Stimulated activated CD8-positive, alpha-beta memory T cell treated with anti-CD3 and anti-CD28 coated beads, Interleukin-15, amount 100 ng/mL, for 24 hours (primary cell): ENCODE results near the gene ARHGAP42.
"Not testable (repeated sequence)": the region's sequence is repeated elsewhere in the genome, so short reads cannot be mapped to it uniquely, and the experiment has no call there.

Experiments used
- DNase-seq: peaks from one replicate; pipeline ENCODE4 v3.0.0-alpha.2; 2020; ENCODE audit warnings: low read depth

Gene ARHGAP42

DNA sequence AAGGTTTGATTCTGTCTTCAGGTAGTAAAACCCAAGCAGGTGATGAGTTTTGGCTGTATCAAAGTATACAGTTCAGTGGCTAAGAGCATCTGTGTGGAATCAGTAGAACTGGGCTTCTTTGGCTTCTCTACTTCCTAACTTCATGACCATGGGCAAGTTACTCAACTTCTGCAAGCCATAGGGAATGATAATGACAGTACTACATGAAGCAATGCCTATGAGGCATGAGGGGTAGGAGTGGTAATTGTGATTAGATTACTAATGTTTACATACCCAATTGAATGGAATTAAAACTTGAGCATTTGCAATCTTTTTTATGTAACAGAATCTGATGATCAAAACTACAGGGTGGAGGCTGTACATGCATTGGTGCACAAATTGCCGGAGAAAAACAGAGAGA is 278.3 kb downstream of the ARHGAP42 start:
- DNase-seq, result no peak

DNA sequence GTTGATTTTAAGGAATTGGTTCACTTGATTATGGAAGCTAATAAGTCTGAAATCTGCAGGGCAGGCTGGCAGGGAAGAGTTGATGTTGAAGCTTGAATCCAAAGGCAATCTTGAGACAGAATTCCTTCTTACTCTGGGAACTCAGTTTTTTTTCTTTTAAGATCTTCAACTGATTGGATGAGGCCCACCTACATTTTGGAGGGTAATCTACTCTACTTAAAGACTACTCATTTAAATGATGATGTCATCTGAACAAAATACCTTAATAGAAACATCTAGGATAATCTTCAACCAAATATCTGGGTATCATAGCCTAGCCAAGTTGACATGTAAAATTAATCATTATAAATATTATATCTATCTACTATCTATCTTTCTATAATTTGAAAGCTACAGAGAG is 279.3 kb downstream of the ARHGAP42 start:
- DNase-seq, result no peak

DNA sequence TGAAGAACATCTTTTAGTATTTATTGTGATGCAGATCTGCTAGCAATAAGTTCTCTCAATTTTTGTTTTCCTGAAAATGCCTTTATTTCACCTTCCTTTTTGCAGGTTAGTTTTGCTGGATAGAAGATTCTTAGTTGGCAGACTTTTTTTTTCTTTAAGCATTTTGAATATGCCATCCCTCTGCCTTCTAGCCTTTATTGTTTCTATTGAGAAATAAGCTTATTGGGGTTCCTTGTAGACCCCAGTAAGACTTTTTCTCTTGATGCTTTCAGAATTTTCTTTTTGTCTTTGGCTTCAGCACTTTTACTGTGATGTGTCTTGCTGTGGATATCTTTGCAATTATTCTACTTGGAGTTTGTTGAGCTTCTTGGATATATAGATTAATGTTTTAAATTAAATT is 281.9 kb downstream of the ARHGAP42 start:
- no peak for DNase-seq

DNA sequence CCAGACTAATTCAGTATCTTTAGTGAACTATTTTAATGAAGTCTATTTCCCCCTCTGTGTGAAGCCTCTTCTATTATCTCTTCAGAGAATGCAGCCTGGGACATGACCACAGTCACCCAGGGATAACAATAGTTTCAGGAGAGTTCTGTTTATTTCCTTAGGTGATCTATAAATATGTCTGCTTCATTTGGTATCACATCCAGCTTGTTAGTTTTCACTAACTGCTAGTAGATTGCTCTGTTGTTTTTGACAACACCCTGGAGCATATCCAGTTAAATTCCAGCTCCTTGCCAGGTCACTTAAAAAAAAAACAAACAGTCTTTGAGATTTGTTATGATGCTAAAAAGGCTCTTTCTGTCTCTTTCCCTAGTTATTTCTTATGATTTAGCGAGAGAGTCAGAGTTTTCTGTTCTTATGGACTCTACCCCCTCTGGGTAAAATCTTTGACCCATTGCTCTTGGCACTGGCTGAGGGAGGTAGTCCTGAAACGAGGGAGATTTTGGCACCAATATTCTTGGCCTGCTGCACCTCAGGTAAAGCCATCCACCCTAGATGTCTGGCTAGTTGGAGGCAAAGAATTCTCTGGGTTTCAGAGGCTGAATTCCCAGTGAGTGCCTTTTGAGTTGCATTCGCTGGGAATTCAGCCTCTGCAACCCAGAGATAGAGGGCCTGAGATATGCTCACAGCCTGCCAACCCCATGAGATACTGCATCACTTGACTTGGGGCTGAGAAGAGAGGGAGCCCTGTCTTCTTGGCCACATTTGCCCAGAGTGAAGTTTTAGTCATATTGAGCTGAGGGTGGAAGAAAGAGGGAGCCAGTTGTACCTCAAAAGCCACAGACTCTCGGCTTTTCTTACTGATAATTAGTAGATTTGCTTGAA is 283.4 kb downstream of the ARHGAP42 start:
- DNase-seq, result no peak

DNA sequence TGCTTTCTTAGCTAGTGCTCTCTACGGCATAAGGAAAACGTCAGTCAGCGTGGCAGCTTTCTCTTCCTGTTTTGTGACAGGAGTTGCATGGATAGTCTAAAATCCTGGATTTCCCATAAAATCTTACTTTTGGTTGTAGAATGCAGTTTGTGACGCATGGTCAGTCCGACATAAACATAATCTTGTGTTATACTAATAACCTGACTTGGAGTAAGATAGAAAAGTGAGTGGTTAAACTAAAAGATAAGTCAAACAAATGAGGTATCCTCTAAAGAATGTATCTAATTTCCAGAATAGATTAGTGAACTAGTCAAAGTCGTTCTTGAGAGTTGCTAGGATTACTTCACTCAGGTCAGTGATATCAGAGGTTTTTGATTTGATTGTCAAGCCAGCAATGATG is 285.0 kb downstream of the ARHGAP42 start:
- no peak for DNase-seq

DNA sequence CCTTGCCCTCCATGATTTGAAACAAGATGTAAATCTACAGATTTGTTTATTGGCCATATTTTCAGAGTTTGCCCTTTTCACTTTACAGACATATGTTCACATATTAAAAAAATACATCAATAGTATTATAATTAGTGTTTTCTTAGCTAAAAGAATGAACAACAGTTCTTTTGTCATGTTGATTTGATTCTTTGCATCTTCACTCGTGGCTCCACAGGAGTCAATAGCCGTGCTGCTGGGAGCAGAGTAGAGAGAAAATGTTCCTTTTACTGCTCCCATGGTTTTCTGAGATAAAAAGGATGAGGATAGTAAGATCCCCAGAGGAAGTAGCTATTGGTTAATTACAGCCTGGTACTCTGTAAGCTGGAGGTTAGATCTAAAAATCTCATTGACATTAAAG is 291.4 kb downstream of the ARHGAP42 start:
- no peak for DNase-seq

DNA sequence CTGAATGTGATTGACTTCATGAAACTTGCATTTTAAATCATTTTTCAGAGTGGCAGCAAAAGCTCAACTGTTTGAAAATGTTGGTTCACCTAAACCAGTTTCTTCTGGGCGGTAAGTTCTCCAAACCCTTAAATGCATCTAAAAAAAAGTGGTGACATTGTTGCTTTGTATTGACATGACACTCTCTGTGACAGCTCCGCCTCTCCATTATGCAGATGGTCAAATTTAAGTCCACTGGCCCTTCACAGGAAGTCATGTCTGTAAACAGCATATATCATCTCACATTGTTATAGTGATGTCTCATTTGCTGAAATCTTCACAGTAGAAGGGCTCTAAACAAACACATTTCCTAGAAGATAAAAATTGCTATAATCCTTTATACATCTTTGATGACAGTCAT is 291.9 kb downstream of the ARHGAP42 start:
- no peak for DNase-seq

DNA sequence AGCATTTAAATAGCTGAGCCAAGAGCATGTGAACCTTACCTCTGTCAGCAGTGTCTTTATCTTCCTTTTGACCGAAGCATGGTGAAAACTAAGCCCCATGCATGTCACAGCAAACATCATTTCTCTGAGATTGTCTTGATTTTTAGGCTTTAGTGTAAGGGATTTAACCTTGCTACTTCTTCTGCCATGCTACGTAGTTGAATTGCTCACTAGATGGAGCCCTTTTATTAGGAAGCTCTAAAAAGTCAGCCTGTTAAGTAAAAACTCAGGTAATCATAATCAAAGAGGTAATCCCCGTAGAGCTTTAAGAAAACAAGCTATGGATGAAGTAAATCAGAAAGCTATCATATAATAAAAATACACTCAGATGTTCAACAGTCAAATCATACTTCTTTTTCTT is 293.1 kb downstream of the ARHGAP42 start:
- DNase-seq, result no peak

DNA sequence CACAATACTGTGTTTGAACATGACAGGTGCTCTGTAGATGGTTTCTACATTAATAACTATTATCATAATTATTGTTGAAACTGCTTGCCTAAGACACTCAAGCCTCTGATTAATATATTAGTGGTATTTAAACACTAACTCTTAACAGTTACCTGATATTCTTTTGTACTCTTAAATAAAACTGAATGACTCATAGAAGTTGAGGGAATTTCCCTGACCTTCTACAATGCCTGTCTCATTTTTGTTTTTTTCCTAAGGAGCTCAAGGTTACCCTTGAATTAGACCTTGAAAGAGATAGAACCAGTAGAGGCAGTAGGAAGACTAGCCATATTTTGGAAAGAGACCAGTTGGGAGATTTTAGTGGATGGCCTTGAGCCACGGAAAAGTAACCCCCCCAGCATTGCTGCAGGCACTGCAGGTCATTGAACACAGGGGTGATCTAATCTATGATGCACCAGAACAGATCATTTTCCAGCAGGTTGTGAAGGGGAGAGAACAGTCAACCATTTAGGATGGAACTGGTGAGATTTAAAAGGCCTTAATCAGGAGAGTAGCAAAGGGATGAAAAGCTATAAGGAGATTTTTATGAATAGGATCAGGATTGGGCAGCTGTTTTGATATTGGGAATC is 294.2 kb downstream of the ARHGAP42 start:
- DNase-seq, result no peak

DNA sequence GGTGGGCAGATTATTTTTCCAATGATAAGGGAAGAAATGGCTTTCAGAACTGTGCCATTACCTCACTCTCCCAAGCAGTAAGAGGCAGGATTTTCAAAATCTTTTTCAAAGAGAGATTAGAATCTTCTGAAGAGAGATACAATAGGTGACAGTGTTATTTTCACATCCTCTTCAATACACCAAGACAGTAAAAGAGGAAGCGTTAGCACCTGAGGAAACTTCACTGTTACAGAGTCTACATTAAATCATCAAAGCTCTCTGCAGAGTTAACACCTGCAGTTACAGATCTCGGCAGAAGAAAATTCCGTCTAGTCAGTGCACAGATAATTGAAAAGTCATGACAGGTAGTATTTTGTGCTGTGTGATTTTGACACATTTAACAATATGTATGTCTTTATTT is 297.6 kb downstream of the ARHGAP42 start:
- no peak for DNase-seq

DNA sequence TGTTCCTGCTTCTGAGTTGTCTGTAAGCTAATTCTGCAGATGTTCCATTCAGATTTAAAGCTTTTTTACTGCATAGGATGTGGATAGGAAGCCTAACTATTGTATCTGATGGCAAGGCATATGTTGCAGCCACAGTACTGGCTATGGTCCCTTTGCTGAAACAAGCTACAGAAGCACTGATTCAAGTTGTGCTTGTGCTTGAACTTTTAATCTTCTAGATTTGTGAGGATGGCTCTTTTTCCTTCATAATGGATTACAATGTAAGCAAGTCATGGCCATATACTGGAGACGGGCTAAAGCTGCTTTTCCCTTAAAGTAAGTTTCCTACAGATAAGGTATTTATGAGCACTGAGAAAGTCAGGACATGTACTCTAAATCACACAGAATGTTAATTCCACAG is 303.8 kb downstream of the ARHGAP42 start:
- no peak for DNase-seq

DNA sequence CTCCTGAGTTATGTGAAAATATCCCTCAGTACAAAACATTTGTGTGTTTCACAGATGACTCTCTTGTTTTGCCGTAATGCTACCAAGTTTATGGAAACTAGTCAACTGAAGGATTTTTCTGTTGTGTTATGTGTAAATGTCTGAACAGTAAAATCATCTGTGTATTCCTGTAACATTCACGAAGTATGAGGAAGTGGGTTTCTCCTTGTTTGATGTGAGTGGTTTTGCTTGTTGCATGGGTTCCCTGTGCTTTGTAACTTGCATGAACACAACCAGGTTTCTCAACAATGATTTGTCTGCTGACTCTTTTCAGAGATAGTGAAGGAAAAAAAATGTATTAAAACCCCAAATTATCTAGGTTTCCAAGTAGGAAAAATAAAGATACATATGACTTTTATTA is 304.5 kb downstream of the ARHGAP42 start:
- no peak for DNase-seq

DNA sequence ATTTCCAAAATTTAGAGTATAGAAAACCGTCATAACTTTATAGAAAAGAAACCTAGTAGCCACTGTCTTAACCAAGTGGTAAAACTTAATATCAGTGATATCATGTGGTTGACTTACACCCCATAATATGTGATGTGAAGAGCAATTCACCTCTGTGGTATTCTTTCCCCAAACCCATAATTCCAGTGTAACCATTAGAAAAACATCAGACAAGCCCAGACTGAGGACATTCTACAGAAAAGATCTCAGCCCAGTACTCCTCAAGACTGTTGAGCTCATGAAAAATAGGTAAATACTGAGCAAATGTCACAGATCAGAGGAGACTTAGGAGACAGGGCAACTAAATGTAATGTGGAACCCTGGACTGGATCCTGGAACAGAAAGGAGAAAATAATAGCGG is 307.9 kb downstream of the ARHGAP42 start:
- DNase-seq, result no peak

DNA sequence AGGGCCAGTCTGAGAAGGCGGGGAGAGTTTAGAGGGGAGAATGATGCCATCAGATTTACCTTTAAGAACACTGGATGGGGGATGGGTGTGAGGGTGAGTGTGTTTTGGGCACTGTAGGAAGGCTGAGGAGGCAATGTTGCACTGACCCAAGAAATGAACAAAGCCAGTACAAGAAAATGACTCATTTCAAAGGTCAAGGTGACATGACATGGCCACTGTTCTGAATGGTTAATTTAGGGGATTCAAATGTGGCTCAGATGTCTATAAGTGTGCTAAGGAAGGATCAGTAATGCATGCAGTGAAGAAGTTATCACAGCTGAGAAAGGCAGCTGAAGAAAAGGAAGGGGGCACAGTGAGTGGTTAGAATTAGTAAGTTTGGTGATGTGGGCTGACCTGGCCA is 312.7 kb downstream of the ARHGAP42 start:
- DNase-seq, result no peak

DNA sequence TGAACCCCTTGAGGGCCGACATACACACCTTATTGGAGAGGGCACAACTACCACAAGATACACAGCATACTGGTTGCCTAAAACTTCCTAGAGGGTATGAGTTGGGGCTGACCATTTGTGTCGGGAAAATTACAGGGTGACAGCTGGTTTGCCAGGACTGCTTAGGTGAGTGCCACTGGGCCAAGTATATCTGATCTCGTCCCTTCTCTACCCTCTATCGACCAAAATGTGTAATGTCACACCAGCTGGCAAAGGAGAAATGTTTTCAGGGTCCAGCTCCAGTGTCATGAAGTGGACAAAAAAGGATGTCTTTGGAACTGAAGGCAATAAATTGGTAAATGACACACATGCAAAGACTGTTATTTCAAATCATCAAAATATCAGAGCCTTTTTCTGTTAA is 316.4 kb downstream of the ARHGAP42 start:
- DNase-seq, result no peak

DNA sequence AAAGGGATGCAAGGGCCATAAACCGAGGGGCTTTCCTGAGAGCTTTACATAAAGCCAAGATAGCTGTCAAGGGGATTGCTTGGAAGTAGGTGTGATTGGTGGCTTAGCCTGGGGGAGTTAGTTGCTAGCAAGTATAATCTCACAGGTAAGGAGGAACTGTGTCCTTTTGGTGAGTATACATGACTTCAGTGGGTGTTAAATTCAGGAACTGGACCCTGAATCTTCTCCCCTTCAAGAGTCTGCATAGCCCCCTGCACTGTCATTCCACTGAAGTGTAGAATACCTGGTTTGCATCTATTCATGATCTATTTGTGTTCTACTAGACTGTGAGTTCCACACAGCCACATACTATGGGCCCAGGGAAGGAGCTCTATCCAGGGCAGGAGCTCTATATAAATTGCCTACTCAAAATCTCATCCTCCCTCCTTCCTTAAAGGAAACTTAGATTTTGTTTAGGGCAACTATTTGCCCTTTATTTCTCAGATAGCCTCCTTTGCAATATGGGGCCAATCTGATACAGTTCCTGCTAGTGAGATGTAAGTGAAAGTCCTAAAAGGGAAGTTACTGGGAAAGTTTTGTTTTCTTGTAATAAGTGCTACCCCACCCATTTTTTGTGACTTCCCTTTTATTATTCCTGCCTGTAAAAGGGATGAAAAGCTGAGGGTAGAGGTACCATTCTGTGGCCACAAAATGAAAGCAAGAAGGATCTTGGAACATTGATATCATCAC is 322.0 kb downstream of the ARHGAP42 start:
- DNase-seq, result no peak

DNA sequence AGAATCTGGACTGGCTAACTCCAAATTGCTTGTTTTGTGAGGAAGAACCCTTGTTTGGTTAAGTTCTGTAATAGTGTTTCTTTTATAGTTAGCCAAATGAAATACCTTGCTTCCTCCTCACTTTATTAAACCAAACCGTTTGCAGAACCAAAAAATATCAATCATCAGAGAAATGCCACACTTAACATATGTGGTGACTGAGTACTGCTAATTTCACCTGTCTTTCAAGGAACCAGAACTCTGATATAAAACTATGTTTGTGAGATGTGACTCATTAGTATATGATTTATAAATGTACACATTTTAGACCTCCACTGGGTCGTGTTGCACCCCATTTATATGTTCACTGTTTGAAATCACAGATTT is 322.6 kb downstream of the ARHGAP42 start:
- no peak for DNase-seq

DNA sequence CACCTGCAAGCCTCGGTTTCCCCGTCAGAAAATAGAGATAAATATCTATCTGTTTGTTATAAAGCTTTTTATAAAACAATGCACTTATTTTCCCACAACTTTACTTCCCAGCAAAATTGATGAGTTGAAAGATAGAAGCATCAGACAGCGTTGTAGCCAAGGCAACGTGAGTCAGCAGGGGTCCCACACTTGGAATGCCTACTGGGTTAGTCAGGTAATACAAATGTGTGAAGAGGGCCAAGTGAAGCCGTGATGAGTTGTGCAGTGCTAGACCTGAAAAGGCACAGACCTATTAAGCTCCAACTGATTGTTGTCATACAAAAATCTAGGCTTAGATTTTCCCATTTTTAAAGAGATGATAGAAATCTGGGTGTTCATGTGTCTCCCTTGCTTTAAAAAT is 323.8 kb downstream of the ARHGAP42 start:
- no peak for DNase-seq

DNA sequence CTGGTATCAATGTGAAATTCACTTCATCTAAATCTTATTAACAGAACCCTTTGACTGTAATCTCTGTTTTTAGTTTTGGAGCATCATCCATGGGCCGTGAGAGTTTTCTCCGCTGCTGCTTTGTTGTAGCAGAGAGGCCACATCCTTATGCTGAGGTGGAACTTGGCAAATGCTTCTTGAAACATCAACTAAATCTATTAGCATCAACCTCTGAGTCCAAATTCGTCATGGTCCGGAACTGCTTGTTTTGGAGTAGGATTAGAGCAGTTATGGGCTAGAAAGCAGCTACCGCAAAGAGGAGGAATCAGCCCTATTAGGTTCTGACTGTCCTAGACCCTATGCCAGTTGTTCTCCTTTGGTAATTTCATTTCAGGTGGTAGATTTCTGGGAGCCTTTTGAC is 324.8 kb downstream of the ARHGAP42 start:
- DNase-seq, result no peak

DNA sequence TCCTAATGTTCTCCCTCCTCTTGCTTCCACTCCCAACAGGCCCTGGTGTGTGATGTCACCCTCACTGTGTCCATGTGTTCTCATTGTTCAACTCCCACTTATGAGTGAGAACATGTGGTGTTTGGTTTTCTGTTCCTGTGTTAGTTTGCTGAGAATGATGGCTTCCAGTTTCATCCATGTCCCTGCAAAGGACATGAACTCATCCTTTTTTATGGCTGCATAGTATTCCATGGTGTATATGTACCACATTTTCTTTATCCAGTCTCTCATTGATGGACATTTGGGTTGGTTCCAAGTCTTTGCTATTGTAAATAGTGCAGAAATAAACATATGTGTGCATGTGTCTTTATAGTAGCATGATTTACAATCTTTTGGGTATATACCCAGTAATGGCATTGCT is 326.6 kb downstream of the ARHGAP42 start:
- not testable (repeated sequence) for DNase-seq

DNA sequence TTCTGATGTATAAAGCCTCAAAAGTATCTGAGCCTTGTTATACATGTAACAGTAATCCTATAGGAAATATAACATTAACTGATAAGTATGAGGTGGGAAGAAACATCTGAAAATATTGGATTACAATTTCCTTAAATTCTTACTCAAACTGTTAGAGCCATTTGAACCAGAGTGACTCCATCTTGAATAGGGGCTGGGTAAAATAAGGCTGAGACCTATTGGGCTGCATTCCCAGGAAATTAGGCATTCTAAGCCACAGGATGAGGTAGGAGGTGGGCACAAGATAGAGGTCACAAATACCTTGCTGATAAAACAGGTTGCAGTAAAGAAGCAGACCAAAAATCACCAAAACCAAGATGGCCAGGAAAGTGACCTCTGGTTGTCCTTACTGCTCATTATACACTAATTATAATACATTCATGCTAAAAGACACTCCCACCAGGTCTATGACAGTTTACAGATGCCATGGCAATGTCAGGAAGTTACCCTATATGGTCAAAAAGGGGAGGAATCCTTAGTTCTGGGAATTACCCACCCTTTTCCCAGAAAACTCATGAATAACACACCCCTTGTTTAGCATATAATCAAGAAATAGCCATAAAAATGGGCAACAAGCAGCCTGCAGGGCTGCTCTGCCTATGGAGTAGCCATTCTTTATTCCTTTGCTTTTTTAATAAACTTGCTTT is 327.7 kb downstream of the ARHGAP42 start:
- no peak for DNase-seq

DNA sequence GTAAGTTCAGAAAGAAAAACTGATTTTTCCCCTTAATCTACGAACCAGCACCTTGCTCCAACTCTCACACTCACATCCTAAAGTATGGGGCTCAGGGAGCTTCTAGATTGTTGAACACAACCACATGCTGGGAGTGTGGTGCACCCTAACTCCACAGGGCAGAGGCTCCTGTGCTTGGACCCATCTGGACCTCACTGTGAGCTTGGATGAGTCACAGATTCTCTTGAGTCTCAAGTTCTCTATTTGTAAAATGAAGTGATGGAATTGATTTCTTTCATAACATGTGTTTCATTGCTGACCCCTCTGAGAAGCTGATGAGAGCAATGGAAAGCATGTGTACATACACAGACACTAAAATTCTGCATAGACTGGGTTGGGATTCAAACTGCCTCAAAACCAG is 332.8 kb downstream of the ARHGAP42 start:
- DNase-seq, result no peak

DNA sequence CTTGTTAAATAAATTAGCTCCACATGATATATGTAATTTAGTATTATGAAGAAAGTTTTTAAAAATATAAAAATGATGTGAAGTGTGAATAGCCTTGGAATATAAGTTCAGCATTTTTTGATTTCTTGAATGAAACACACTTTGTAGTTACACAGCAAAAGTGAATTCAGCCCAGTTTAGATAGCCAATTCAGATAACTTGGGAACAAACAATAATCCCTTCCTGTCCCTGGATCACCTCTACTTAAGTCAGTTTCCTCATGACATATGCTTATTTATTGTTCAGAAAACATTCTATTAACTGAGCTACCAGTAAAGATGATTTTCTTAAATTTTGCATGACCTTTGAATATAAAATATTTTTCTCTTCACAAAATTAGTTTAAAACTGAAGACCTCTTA is 335.2 kb downstream of the ARHGAP42 start:
- no peak for DNase-seq
